ENCODE data around the gene PAPPA2.

PAPPA2 gene

DNA sequence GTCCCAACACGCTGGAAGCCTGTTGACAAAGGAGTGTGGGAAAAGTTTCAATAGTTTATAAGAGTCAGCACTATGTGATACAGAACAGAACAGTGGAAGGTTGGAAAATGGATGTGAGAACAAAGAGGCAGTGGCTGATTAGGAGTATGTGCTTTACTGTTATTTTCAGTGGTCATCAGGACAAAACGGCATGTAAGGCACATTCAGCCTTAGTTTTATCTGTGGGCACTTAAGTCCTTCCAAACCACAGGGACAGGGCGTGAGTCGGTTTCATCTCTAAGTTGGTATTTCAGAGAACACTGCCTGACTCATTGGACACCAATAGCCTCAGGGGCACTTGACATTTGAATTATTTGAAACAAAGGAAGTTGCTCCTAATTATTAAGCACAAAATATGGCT is 394.7 kb downstream of the PAPPA2 start:
- DNase-seq (ENCODE audit: low spot score), result no peak

DNA sequence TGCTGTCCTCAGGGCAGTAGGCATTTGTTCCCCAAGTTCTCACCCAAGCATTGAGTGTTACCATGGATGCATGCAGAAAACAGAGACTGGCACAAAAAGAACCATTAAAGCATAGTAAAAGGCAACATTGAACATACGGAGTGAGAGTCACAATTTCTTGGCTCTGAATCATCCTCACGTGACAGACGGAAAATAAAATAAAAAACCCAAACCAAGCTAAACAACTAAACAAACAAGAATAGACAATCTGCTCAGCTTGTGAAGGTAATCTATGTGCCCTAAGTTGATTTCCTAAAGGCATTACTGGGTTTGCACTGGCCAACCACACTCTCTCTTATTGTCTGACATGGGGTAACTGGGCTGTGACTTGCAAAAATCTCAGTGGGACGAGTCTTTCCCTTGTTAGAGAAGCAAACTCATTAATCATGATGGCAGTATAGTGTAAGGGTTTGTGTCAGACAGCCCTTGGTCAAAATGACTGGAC is 395.5 kb downstream of the PAPPA2 start:
- DNase-seq (ENCODE audit: low spot score), result no peak

DNA sequence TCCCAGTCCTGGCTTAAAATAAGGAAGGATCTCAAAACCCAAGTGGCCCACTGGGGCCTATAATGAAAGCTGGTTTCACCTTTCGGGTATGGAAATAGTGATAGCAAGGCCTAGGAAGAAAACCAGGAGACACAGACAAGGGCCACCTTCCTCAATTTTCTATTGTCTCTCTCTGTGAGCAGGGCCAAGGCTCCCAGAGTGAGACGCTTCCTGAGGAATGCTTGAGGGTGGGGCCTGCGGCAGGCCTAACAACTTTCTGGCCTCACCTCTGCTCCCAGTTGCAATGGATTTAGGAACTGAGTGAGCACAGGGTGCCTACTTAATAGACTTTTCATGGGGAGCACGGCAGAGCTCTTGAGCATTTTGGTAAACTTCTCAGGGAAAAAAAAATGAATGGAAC is 400.6 kb downstream of the PAPPA2 start:
- DNase-seq (ENCODE audit: low spot score), result no peak

DNA sequence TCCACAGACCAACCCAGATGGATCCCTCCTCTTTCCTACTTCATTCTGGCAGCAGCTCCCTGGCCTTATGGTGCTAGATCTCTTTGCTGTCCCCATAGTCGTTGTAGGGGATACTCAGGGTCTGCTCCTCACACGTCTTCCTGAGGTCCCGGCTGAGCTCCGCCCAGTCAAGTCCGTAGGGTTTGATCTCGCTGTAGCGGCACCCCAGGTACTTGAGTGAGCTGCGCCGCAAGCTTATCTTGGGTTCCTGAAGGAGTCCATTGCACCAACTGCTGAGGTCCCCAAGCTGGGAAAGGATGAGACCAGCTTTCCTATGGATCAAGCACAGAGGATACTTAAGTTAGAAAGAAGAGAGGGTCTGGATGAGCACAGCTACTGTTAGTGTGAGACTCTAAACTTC is 401.2 kb downstream of the PAPPA2 start:
- DNase-seq (ENCODE audit: low spot score), result no peak

DNA sequence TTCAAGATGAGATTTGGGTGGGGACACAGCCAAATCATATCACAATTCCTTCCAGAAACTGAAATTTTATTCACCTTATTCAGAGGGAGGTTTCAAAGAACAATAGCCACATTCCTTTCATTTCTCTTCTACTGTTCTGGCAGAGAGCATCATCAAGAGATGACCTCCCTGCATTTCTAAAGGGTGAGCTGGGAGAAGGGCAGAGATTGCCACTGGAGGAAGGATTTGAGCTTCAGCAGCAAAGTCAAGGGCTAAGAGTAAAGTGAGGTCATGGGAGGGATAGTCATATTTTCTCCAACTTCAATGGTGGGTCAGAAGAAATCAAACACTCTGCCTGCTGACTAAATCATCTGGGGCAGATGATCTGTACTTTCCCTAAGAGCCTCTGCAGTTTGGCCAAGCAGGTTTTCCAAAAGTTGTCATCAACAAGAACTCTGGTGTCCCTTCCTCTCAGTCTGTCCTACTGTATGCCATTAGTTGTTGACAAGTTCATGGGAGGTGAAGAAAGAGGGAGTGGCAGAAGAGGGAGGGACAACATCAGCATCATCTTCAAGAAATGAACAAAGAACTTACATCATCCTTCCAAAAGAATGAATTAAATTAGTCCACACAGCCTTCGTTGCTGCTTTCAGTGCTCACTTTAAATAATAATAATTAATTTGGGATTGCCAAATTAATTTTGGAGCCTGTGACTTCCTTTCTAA is 403.2 kb downstream of the PAPPA2 start:
- no peak for DNase-seq (ENCODE audit: low spot score)

DNA sequence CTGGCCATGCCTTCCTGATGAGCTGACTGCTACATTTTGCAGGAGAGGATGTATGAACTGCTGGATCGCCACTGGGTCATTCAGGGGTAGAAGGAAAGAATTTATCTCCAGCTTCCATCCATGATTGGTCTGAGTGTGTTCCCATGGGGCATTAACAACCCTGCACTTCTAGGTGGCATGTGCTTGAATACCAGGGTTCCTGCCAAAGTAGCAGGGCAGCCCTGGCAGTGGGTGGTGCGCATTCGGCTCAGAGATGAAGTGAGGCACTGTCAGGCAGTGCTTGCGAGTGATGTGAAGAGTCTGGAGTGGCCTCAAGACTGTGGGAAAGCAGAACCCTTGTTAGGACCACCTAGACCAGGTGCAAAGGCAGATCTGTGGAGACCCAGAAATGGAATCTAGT is 406.6 kb downstream of the PAPPA2 start:
- DNase-seq (ENCODE audit: low spot score), result no peak

DNA sequence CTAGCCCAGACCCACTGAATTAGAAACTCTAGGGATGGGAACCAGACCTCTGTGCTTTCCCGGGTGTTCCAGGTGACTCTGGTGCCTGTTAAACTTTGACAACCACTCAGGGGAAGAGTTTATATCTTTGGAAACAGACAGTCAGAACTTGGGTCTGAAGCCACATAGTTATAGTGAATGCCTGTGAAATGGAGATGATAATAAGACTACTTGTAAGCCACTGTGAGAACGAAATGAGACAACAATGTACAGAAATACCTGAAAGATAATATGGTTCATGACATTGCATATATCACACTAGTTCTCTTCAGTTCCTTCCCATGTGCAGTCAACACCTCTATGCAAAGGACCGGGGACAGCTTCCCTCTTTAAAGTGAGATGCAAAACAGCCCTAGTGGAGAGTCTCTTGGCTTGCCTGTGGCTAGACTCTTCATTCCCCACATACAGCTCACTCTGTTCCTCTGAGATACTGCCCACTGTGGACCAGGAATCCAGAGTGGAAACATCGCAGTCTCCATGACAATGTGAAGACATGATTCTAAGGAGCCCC is 414.1 kb downstream of the PAPPA2 start:
- DNase-seq (ENCODE audit: low spot score), result no peak

DNA sequence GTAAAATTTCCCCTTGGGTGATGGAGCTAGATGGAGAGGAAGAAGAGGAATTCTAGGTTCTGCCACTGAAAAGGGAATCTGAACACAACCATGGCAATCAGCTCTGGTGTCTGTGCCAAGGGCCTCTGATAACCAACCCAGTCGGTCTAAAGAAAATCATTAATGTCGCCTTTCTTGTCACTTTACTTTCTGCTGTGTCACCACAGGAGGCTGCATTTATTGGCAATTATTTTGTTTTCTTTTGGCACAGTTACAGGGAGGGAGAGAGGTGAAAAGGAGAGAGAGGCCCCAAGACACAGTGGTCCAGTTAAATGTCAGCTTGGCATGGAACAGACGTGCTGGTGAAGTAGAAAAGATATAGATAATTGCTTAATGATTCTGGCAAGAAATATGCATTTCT is 414.6 kb downstream of the PAPPA2 start:
- DNase-seq (ENCODE audit: low spot score), result no peak

DNA sequence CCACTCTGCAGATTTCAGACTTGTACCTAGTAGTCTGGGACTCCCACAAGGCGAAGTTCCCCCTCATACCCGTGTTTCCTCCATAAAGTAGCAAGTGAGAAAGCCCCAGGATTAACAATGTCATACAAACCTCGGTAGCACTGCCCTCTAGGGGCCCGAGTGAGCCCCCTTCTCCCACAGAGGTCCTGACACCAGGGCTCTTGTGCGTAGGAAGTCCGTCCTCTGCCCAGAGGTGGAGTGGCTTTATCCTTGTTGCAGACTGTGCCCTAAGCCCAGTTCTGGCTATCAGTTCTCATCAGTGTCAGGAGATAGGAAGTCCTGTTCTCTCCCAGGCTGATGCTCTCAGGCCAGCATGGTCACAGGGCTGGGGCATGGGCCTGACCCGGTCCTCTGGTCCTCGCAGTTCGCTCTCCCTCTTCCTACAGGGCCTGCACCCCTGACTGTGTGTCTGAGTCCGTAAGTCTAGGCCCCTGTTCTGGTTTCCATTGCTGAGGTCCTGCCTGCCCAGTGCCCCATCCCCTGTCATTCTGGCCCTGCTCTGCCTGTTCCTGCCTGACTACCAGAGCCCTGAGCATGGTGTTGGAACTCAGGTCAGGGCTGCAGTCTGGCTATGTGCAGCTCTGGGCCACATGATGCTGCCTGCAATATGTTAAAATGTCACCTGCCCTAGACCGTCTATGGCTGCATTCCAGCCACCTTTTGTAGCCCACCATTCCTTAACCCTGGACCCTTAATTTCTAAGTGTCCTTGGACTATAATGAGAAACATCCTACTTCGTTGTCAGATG is 416.0 kb downstream of the PAPPA2 start:
- peak; percentile 51 for DNase-seq (ENCODE audit: low spot score)

DNA sequence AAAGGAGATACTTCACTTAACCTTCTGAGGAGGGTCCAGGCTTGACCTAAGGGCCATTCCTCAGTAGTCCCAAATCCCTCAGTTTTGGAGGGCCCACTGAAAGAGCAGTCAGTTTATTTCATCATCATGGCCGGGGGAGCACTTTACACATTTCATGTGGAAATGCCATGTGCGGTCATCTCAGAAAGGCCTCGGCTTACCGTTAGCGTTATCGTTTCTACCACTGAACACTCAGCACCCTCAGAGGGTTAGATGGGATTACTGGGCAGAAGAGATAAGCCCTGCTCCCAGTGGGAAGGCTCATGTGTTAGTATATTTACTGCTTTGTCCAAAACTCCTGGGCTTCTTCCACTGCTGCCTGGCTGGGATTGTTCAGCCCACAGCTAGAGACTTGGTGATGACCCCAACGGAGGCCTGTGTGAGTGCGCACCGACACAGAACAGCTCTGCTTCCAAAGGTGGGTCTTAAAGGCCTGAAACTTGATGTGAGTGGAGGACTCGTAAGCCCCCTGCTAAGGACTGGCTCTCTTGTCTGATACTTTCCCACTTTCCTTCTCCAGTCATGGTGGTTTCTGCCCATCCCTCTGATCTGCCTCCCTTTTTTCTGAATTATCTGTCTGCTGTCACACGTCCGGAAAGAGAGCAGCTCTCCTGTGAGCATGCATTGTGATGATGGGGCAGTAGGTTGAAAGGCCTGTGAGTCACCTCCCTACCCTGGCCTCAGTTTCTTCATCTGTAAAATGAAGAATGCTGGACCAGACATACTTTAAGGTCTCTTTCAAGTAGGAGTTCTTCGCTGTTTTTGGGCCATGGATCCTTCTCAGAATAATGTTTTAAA is 417.0 kb downstream of the PAPPA2 start:
- no peak for DNase-seq (ENCODE audit: low spot score)

DNA sequence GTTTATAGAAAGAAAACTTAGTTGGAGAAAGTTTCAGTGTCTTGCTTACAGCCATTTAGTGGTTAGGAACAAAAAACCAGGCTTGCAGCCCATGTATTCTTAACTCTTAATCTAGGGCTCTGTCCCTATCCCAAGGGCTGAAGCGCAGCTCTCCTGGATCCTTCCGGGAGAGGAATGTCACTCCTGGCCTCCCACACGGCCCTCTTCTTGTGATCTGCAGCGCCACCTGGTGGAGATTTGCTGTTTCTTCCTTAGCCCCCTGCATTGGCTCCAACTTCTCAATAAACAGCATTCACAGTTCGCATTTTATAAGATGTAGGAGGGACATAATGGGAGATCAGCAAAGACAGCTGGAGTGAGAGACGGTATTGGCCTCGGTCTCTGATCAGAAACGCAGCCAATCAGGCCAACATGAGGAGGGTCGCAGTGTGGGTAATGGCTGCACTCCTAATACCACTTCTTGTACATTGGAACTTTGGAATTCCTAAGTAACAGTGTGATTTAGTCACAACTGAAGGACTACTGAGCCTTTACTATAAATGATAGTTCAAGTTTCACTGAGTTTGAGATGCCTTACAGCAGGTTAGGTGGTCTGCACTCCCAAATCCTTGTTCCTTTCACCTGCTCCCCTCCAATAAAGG is 418.1 kb downstream of the PAPPA2 start:
- peak; percentile 82 for DNase-seq (ENCODE audit: low spot score)

DNA sequence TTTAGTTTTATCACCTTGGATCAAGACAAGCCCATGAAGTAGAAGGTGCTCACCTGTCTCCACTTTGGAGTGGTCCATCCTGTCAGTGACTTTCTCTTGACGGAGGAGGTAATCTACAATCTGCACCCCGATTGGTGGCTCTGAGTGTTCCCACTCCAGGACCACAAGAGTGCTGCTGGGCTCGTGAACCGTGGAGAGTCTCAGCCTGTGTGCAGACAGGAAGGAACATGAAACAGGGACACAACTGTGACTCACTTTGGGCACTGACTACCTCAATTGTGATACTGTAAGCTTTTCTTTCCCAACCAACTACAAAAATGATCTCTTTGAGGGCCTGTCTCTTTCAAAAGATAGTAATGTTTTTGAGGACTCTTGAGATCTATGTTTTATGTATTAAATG is 421.3 kb downstream of the PAPPA2 start:
- DNase-seq (ENCODE audit: low spot score), result no peak

DNA sequence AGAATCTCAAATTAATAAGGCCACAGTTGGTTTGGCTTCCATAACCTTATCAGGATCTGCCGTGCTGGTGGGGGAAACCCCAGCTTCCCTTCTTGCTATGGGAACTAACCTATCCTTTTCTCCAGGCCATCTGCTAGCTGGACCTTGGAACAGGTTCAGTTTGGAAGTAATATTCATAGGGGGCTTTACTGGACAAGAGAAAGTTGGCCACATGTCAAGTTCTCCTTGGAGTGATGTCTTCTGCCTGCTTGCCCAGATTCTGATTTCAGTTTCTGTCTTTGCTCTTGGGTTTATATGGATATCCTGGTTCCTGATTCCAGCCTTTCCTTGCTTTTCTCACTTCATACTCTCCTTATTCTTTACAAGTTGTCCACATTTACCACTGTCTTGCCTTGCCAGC is 421.9 kb downstream of the PAPPA2 start:
- no peak for DNase-seq (ENCODE audit: low spot score)

DNA sequence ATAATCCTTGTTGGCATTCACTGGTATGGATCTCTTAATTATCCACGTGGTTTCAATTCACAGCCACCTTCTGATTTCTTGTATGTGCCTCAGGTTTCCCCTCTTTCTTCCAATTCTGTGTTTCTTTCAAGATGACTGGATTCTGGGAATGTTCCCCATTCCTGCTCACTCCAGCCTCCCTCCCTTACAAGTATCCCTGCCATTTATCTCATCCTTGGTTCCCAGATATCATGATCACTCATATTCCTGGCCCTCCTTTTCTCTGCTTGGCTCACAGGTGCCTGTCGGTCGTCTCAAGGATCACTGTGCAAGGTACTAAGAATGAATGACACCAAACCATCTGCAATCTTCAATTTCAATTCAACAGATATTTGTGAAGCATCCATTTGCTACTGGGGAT is 422.4 kb downstream of the PAPPA2 start:
- DNase-seq (ENCODE audit: low spot score), result no peak

DNA sequence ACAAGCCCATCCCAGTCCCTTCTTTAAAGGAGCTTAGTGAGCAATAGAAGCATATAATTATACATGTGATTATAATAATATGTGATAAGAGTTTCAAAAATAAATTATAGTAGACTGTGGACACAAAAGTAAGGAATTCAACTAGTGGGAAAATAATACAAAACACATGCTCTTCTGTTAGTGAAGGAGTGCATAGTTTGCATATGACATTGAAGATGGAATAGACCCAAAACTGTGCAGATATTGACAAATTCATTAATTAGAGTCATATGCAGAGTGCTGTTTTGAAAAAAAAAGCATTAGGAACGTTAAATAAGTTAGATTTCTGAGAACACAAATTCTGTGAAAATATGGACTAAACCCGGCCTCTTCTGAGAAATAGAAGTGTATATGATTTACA is 422.8 kb downstream of the PAPPA2 start:
- DNase-seq (ENCODE audit: low spot score), result no peak

DNA sequence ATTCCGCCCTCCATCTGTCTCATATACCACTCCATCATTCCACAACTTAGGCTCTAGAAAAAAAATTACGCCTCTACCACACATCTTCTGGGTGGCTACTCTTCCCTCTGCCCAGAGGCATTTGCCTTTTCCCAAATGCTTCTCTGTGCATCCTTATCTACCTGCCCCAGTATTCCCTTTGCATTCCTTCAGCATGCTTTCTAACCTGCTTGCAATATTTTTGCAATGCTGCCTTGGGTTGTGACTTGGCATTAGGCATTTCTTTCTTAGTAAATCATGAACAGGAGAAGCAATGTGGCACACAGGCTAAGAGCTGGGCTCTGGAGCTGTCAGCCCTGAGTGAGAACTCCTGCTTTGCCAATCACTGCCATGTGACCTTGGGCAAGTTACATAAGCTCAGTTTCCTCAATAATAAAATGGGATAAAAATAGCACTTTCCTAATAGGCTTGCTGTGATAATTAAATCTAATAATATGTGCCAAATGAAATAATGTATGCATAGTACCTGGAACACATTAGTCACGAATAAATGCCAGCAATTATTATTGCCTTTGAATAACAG is 425.6 kb downstream of the PAPPA2 start:
- no peak for DNase-seq (ENCODE audit: low spot score)

DNA sequence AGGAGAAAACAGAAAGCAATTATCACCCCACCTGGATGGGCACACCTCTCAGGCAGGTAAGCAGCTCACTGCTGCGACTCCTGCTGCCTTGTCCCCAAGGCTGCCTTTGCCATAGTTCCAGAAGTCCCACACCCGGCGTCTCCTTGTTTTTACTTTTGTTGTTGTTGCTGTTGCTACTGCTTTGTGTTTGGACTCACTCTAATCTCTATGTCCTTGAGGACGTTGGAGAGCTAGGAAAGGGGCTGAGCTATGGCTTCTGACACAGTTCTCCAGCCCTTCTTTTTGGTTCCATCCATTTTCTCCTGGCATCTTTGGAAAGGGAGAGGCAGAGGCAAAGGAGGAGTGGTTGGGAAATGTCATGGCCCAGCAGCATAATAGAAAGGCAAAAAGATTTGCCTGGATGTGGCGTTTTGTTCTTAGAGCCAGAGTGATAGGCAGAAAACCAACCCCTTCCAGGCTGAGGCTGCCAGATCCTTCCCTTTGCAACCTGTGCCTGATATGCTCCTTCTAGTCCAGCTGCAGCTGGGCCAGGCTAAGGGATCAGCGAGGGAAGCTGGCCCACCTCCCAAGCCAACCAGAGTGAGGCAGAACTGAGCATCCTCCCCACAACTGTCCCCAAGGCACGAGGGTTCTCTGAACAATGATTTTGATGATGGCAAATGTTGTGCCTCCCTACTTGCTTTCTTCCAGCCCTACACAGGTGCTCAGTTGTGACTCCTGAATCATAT is 430.8 kb downstream of the PAPPA2 start:
- DNase-seq (ENCODE audit: low spot score), result no peak

DNA sequence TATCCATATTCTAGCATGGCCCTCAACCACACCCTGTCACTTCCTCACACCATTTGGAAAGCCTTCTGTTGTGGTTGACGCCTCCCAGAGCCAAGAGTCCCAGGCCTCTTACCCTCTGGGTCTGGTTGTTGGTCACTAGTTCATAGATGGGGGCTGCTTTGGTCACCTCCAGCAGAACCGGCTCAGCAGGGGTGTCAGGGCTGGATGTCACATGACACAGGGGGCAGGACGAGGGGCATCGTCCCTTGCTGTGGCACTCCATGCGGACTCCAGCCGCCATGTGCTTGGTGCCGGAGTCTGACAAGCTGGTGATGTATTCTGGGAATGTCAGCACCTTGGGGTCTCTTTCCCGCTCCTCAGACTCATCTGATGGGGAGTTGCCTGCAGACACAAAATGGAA is 431.5 kb downstream of the PAPPA2 start:
- DNase-seq (ENCODE audit: low spot score), result no peak
